Lung (tissue), 16 donors: ENCODE data around the gene CCL23. TPM values are rescaled to one million over a fixed set of nuclear protein-coding genes. Genes with fewer than 3 reads are reported as not detected.

ENCODE experiments used
- ATAC-seq: fragments of 200-7000 bp; cut with Tn5 transposase; one replicate; pipeline ENCODE4 v1.9.1; 2020; ENCODE audit warnings: moderate number of reproducible peaks; ENCODE audit not compliant: insufficient read depth, low FRiP score
- DNase-seq, 3 donors: peaks; one replicate each; pipeline ENCODE4 v3.0.0-alpha.2; 2013 to 2017
- H3K27ac ChIP-seq, 2 donors: one replicate each; pipeline ENCODE4 v1.5.1; 2013; ENCODE audit warnings: mild to moderate bottlenecking in 2 of 2, moderate library complexity in 2 of 2, control low read depth in 1 of 2, inconsistent platforms in 1 of 2, low read depth in 1 of 2, low read length in 1 of 2
- H3K27me3 ChIP-seq, 3 donors: one replicate each; pipeline ENCODE4 v1.5.1; 2013; ENCODE audit warnings: low read length in 2 of 3; ENCODE audit not compliant: control insufficient read depth in 3 of 3, insufficient read depth in 3 of 3
- H3K36me3 ChIP-seq, 4 donors: one replicate each; pipeline ENCODE4 v1.5.1; 2013; ENCODE audit warnings: low read length in 4 of 4, mild to moderate bottlenecking in 1 of 4, moderate library complexity in 1 of 4; ENCODE audit not compliant: control insufficient read depth in 4 of 4, insufficient read depth in 4 of 4
- H3K4me1 ChIP-seq, 5 donors: one replicate each; pipeline ENCODE4 v1.5.1; 2013; ENCODE audit warnings: low read length in 5 of 5, mild to moderate bottlenecking in 2 of 5, moderate library complexity in 1 of 5; ENCODE audit not compliant: control insufficient read depth in 5 of 5, insufficient read depth in 5 of 5
- H3K4me3 ChIP-seq: one replicate; pipeline ENCODE4 v1.5.1; 2013; ENCODE audit warnings: mild to moderate bottlenecking, control low read depth, moderate library complexity
- H3K9ac ChIP-seq, 2 donors: one replicate each; pipeline ENCODE4 v1.5.1; 2013; ENCODE audit warnings: low read length in 2 of 2, control low read depth in 1 of 2; ENCODE audit not compliant: insufficient read depth in 1 of 2
- H3K9me3 ChIP-seq, 4 donors: one replicate each; pipeline ENCODE4 v1.5.1; 2013; ENCODE audit warnings: low read length in 3 of 4, mild to moderate bottlenecking in 1 of 4, moderate library complexity in 1 of 4; ENCODE audit not compliant: control insufficient read depth in 4 of 4, insufficient read depth in 3 of 4
- WGBS, 2 donors: extraction: QIAGEN DNeasy Blood & Tissue Kit; methylation state at CpG; one replicate each; pipeline ENCODE4 v1.1.7; 2013; 5-methylcytosine and 5-hydroxymethylcytosine counted together
- long read RNA-seq, 5 donors: transcript quantifications; one replicate each; lab custom pipeline, GENCODE V29; 2026
- polyA plus RNA-seq, 2 donors: library from polyadenylated mRNA; stranded (reverse); fragments of 200-250 nt; gene quantifications; one replicate each; pipeline ENCODE4 v1.2.1, GENCODE V29; 2013
- total RNA-seq, 2 donors: library from RNA; depleted of rRNA in 1 of 2; stranded (reverse); fragments of >200 nt in 1 of 2; gene quantifications; one replicate each; pipeline ENCODE4 v1.2.1, GENCODE V29; 2014 to 2021
- TF ChIP-seq, protein P1 (sequence below): IDR thresholded peaks from 2 replicates; pipeline ENCODE4 v1.5.1; 2012; ENCODE audit warnings: mild to moderate bottlenecking; ENCODE audit errors: control extremely low read depth, extremely low read depth
- donor health status: control.
- donor health status: control.
- donor health status: Bipolar disorder and iron deficiency.
- donor health status: healthy.
- donor health status: DM: yes; HTN: yes; CAD: no.

Gene CCL23, protein sequence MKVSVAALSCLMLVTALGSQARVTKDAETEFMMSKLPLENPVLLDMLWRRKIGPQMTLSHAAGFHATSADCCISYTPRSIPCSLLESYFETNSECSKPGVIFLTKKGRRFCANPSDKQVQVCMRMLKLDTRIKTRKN
- total RNA-seq: 1 to 10 TPM in 1 of 2 donors, not detected in 1; 5.1 TPM
- 10 to 100 TPM in 1 of 2 donors, 1 to 10 TPM in 1; 7.2 to 34.4 TPM for polyA plus RNA-seq
- long read RNA-seq, donor 1: 0 reads
- long read RNA-seq, donor 2: 0 reads
- long read RNA-seq, donor 3: 0 reads
- long read RNA-seq, donor 4: 0 reads
- long read RNA-seq, donor 5, partial matches to known transcripts: 0 of 1 reads
- long read RNA-seq, donor 5, other reads (novel, unspliced or antisense): 0 of 1 reads

DNA sequence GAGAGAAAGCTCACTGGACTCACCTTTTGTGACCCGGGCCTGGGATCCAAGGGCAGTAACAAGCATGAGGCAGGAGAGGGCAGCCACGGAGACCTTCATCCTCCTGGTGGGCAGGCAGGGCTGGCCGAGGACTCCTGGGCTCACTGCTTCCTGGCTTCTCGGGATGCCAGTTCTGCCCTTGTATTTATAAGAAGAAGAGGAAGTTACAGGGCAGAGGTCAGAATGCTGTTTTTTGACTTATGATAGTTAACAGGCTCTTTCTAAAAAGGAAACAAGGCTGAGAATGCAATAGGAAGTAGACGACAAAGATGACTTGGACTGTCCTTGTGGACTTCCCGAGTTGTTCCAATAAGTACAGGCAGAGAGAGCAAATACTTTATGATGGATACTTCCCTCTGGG is at the start of gene CCL23:
CCL23 (minus strand) TSS at position 174 of the 400 bp plus-strand sequence; CDS start at position 99, 75 bp downstream.
- WGBS, 2 donors: 27 to 28% methylated on average over 6 of the region's 6 CpGs
- H3K4me1 ChIP-seq: peaks cover 0 to 6% (median 0%) of the 10 kb centered on the region in 5 donors
- H3K27ac ChIP-seq: no peak within 1 kb of the TSS
- no peak within 1 kb of the TSS for H3K4me3 ChIP-seq
- no peak within 1 kb of the TSS for H3K9ac ChIP-seq
- no peak for DNase-seq
- H3K27me3 ChIP-seq: no peaks in the 10 kb centered on the region
- TF ChIP-seq, protein P1, sequence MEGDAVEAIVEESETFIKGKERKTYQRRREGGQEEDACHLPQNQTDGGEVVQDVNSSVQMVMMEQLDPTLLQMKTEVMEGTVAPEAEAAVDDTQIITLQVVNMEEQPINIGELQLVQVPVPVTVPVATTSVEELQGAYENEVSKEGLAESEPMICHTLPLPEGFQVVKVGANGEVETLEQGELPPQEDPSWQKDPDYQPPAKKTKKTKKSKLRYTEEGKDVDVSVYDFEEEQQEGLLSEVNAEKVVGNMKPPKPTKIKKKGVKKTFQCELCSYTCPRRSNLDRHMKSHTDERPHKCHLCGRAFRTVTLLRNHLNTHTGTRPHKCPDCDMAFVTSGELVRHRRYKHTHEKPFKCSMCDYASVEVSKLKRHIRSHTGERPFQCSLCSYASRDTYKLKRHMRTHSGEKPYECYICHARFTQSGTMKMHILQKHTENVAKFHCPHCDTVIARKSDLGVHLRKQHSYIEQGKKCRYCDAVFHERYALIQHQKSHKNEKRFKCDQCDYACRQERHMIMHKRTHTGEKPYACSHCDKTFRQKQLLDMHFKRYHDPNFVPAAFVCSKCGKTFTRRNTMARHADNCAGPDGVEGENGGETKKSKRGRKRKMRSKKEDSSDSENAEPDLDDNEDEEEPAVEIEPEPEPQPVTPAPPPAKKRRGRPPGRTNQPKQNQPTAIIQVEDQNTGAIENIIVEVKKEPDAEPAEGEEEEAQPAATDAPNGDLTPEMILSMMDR: no peak
- H3K36me3 ChIP-seq: no peaks in the 10 kb centered on the region
- H3K9me3 ChIP-seq: no peaks in the 10 kb centered on the region
- no peak for ATAC-seq

DNA sequence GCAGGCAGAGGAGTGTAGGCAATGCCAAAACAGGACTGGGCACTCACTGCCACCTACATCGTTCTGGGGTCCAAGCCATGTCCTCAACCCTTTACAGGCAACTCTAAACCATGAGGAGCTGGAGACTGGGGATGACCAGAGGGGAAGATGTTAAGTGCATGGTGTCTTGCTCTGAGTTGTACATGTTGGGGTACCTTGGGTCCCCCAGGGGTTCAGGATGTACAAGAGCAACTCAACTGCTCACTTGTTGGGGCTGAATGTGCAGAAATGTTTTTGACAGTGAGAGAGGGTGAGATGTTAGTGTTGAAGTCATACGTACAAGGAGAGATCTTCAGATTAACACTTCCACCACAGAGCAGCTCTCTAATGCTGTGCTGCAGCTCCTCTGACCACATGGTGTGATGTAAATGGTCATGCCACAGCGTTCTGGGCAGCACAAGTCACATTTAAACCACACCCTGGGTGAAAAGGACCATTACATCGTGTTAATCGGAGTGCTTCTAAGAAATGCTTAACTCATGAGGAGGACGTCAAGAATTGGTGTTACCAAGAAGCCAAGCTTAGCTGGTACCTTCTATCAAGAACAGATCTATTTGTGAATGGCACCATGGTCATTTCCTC is 48.7 kb upstream of the CCL23 start:
- Histone ChIP-seq H3K36me3 (no peaks in the 10 kb centered on the region), H3K9me3 (no peaks in the 10 kb centered on the region), H3K27ac (no peak overlapping the region), H3K4me3 (no peak overlapping the region), H3K9ac (no peak overlapping the region), H3K4me1 (no peaks in the 10 kb centered on the region), H3K27me3 (no peaks in the 10 kb centered on the region)
- DNase-seq (no peak), ATAC-seq (no peak)
- TF ChIP-seq, protein P1: no peak
- WGBS, 2 donors: 79 to 91% methylated on average over 6 of the region's 6 CpGs

DNA sequence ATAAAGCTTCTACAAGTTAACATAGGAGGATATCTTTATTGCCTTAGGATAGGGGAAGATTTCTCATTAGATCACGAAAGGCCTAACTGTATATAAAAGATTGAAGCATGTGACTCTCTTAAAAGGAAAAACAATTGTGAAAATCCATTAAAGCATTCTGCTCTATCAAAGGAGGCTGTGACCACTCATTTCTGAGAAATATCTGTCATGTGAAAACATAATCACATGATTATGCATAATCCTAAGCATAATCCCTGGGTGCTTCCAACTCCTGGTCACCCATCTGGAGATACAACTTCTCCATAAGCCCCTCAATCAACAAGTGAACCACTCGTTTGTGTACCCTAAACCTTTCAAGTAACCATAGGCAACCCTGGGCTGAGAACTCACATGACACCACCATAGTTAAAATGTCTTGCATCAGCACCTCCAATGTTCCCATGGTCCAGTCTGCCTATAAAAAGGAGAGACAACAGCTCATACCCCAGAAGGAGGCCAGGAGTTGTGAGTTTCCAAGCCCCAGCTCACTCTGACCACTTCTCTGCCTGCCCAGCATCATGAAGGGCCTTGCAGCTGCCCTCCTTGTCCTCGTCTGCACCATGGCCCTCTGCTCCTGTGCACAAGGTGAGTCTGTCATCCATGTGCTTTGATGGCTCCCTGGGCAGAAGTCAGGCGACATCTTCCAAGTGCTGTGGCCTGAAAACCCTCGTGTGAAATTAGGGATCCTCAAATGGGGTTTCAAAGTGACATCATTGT is 46.2 kb upstream of the CCL23 start, which contains the start of gene CCL18:
CCL18 (plus strand) TSS at position 487 of the 756 bp plus-strand sequence; CDS start at position 558, 71 bp downstream.
- no peak within 1 kb of the TSS for H3K4me3 ChIP-seq
- no peaks in the 10 kb centered on the region for H3K36me3 ChIP-seq
- H3K27me3 ChIP-seq: no peaks in the 10 kb centered on the region
- H3K27ac ChIP-seq: no peak within 1 kb of the TSS
- H3K4me1 ChIP-seq: no peaks in the 10 kb centered on the region
- no peak within 1 kb of the TSS for H3K9ac ChIP-seq
- DNase-seq: no peak
- 82 to 88% methylated on average over 5 of the region's 5 CpGs for WGBS, 2 donors
- TF ChIP-seq, protein P1: no peak
- ATAC-seq: no peak
- H3K9me3 ChIP-seq: no peaks in the 10 kb centered on the region
